IPS-18a (cell line): ENCODE results near the gene PDE11A.

ENCODE experiments used
- H3K27ac ChIP-seq: one replicate; pipeline ENCODE4 v1.5.1; 2013; ENCODE audit warnings: low read length
- H3K27me3 ChIP-seq: one replicate; pipeline ENCODE4 v1.6.1; 2013; ENCODE audit warnings: mild to moderate bottlenecking, low read length; ENCODE audit not compliant: control insufficient read depth, insufficient read depth
- H3K36me3 ChIP-seq: one replicate; pipeline ENCODE4 v1.6.1; 2013; ENCODE audit warnings: low read depth, low read length; ENCODE audit not compliant: control insufficient read depth
- H3K4me1 ChIP-seq: one replicate; pipeline ENCODE4 v1.6.1; 2013; ENCODE audit warnings: low read depth, low read length; ENCODE audit not compliant: control insufficient read depth
- H3K4me3 ChIP-seq: one replicate; pipeline ENCODE4 v1.5.1; 2013; ENCODE audit warnings: low read length
- H3K9ac ChIP-seq: one replicate; pipeline ENCODE4 v1.6.1; 2013; ENCODE audit warnings: mild to moderate bottlenecking, low read length, moderate library complexity
- H3K9me3 ChIP-seq: one replicate; pipeline ENCODE4 v1.6.1; 2013; ENCODE audit warnings: low read depth, low read length; ENCODE audit not compliant: control insufficient read depth

PDE11A gene

DNA sequence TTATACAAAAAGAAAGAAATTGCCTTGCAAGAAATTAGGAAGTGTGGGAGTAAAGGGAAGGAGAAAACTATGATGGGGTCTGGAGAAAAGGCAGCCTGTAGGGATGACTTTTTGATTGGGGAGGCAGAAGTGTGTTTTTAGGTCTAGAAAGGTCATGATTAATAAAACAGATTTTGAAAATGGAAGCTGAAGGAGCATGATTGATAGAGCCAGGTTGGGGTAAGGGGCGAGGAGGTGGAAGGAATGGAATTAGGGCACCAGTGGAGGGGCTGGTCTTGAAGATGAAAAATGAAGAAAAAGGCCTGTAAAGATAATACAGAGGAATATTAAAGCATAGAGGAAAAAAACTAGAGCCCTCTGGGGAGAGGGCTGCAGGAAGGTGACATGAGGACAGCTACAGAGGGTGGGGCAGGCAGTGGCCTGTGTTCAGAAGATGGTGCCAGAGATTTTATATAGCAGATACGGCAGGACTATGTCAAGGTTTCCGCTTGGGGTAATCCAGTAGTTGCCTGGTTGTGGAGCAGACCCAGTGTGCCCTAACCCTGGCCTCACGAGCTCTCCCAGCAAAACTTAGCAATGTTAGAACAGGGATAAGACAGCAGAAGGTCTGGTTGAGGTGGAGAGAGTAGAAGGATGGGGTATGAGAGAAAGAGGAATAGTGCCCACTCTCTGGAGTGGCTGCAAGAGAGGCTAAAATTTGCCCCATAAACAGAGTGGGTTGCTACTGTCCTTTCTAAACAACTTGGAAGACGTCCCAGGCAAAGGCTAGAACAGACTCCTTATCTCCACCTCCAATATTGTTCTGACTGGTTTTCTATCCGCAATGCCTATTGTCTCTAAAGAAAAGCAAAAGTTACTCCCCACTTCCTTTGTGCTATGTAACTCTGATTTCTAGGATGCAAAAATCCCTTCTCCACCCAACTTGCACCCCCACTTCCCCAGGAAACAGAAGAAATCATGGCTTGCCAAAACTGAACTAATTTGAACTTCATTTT, 392.7 kb downstream of the PDE11A start:
- Histone ChIP-seq H3K9ac (no peak overlapping the region), H3K4me1 (peaks cover 8% of the 10 kb centered on the region), H3K27me3 (peaks cover 5% of the 10 kb centered on the region), H3K27ac (no peak overlapping the region), H3K36me3 (no peaks in the 10 kb centered on the region), H3K9me3 (no peaks in the 10 kb centered on the region), H3K4me3 (no peak overlapping the region)

DNA sequence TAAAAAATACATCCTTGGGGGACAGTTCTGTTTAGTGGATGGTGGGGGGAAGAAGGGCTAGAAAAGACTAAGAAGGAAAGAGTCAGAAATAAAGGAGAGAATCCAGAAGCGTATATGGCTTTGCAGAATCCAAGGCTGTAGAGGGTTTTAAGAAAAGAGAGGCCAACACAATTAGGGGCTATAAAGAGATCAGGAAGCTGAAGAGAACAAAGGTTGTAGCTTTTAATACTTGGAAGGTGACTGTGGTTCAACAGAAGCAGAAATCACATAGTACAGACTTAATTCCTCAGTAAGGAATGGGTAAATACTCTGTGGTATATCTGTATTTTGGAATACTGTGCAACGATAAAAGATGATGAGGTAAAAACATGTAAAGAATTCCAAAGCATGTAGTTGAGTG, 393.6 kb downstream of the PDE11A start:
- H3K4me1 ChIP-seq, result peaks cover 8% of the 10 kb centered on the region
- no peak overlapping the region for H3K27ac ChIP-seq
- no peak overlapping the region for H3K9ac ChIP-seq
- peaks cover 8% of the 10 kb centered on the region for H3K27me3 ChIP-seq
- no peak overlapping the region for H3K4me3 ChIP-seq
- no peaks in the 10 kb centered on the region for H3K36me3 ChIP-seq
- H3K9me3 ChIP-seq, result no peaks in the 10 kb centered on the region

DNA sequence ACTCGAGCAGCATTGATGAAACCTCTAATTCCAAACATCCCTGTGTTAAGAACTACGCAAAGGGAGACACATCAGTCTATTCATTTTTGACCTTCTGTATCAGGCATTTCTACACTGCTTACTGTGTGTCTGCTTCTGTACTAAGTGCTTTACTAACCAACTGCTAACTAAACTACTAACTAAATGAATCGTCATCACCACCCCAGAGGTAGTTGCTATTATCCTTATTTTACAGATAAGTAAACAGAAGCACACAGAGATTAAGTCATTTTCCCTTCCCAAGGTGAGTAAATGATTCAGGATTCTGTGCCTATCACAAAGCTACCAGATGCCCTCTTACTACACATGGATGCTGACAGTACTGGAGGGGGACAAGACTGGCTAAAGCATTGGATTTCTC, 395.9 kb downstream of the PDE11A start:
- Histone ChIP-seq H3K9me3 (no peaks in the 10 kb centered on the region), H3K4me1 (peaks cover 8% of the 10 kb centered on the region), H3K27me3 (peaks cover 31% of the 10 kb centered on the region), H3K9ac (no peak overlapping the region), H3K4me3 (no peak overlapping the region), H3K36me3 (no peaks in the 10 kb centered on the region), H3K27ac (no peak overlapping the region)

DNA sequence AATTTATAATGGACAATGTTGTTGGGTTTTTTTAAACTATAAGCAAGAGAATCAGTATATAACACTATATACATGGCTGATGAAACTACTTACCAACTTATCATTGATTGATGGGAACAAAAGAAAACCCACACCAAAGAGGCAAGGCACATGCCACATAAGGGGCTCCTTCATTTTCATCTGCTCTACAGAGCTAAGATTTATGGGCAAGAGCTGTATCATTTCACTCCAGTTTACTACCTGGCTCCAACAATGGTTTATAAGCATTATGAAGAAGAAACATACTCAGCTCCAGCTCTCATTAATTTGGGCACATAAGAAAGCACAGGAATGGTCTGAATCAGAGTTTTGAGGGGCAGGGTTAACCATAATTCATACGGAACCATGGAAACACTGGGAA, 396.8 kb downstream of the PDE11A start:
- H3K9ac ChIP-seq, result no peak overlapping the region
- H3K4me3 ChIP-seq, result no peak overlapping the region
- peaks cover 12% of the 10 kb centered on the region for H3K4me1 ChIP-seq
- no peak overlapping the region for H3K27ac ChIP-seq
- peaks cover 38% of the 10 kb centered on the region for H3K27me3 ChIP-seq
- no peaks in the 10 kb centered on the region for H3K9me3 ChIP-seq
- no peaks in the 10 kb centered on the region for H3K36me3 ChIP-seq

DNA sequence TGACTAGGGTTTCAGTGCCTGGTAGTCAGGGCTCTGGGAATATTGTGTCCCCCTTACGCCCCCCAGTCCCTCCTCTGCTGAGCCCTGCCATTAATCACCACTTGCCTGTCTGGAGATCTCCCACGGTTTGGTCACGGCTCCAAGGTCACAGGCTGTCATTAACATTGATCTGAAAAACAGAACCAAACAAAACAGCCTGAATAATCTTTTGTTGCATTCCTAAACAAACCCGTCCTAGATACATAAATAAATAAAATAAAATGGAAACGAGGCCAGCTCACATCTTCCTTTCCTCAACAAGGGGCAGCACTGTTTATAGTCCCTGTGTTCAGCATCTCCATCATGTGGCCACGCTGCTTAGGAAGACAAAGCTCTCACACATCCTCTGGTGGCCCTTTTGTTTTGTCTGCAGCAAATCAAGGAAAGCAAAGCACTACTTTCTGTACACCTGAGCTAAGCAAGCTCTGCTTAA, 397.2 kb downstream of the PDE11A start:
- peaks cover 17% of the 10 kb centered on the region for H3K4me1 ChIP-seq
- H3K27me3 ChIP-seq, result peaks cover 42% of the 10 kb centered on the region
- H3K9me3 ChIP-seq, result no peaks in the 10 kb centered on the region
- no peak overlapping the region for H3K4me3 ChIP-seq
- H3K36me3 ChIP-seq, result no peaks in the 10 kb centered on the region
- H3K9ac ChIP-seq, result no peak overlapping the region
- H3K27ac ChIP-seq, result no peak overlapping the region

DNA sequence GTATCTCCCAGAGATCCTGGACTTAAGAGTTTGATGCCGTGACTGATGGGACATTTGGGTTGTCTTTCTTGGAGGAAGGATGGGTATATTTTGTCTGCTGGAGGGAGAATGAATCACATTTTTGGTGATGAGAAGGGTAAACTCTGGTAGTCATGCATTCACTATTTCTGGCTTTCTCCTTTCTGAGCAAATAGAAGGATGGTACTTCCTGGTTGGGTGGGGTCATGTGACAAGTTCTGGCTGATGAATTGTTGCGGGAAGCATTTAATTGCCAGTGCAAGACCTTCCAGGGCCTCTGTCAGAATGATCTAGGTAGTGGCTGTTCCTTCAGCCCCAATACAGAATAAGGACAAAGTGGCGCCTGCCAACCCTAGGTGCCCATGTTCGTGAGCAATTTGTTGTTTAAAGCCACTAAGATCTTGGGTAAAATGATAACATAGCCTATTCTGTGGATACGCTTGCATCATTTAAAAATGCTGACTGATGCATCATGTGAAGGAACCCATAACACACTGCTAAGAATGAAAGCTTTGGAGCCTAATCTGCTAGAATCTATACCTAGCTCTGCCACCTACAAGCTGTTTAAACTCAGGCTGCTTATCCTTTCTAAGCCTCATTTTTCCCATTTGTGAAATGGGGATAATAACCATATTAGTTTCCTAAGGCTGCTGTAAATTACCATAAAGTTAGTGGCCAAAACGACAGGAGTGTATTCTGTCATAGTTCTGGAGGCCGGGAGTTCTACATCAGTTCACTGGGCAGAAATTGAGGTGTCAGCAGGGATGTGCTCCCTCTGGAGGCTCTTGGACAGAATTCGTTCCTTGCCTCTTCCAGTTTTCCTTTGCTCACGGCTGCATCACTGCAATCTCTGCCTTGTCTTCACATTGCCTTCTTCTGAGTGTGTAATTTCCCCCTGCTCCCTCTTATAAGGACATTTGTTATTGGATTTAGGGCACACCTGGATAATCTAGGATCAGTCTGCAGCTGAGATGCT, 398.7 kb downstream of the PDE11A start:
- peaks cover 57% of the 10 kb centered on the region for H3K27me3 ChIP-seq

DNA sequence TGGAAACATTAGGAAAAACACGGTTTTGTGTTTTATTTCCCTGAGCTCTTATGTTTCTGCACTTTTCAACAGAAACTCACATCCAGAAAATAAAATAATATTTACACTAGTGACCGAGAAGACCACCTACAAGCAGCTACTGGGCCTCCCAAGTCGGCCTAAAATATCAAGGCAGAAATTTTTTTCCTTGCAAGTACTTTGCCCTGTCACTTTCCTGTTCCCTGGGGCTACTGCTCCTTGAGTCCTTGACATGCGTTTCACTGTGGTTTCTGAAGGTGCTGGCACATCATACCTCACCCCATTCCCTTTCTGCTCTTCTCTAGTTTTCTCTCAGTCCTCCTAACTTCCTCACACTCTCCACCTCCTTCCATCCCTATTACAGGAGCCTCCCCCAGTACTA, 400.9 kb downstream of the PDE11A start:
- H3K4me1 ChIP-seq, result peaks cover 22% of the 10 kb centered on the region
- no peaks in the 10 kb centered on the region for H3K36me3 ChIP-seq
- no peaks in the 10 kb centered on the region for H3K9me3 ChIP-seq
- peaks cover 62% of the 10 kb centered on the region for H3K27me3 ChIP-seq
- no peak overlapping the region for H3K9ac ChIP-seq
- H3K4me3 ChIP-seq, result no peak overlapping the region
- no peak overlapping the region for H3K27ac ChIP-seq

More for the DNA sequence above, 398.7 kb downstream of the PDE11A start:
- no peak overlapping the region for H3K4me3 ChIP-seq
- no peaks in the 10 kb centered on the region for H3K9me3 ChIP-seq
- no peaks in the 10 kb centered on the region for H3K36me3 ChIP-seq
- no peak overlapping the region for H3K27ac ChIP-seq
- H3K9ac ChIP-seq, result no peak overlapping the region
- H3K4me1 ChIP-seq, result peaks cover 22% of the 10 kb centered on the region

DNA sequence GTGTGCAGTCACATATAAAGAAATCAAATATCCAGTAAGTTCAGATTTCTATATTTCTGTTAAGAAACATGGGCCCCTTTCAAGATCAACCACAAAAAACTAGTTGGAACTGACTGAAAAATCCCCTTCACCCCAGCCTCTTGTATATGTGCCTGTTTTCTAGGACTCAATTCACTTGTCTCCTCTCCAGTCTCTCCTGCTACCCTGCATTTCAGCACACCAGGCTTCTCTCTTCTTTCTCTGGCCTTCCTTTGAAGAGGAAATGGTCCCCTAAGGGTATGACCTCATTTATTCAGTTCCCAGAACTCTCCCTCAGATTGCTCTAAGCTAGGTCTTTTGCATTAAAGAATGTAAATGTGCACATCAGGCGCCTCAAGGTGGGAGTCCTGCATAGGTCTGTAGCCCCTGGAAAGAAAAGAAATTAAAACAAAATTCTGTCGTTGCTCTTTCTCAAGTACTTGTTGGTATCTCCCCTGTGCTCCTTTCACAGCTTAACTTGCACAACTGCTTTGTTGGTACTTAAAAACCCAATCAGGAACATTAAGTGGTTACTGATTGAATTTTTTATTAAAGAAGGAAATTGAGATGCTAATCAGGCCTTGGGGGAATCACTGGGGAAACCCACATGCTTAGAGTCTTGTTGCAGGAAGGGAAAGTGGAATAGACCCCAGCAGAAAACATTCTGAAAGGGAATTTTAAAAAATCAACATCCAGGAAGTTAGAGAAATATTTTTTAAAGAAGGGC, 401.6 kb downstream of the PDE11A start:
- H3K36me3 ChIP-seq, result no peaks in the 10 kb centered on the region
- peaks cover 62% of the 10 kb centered on the region for H3K27me3 ChIP-seq
- peaks cover 22% of the 10 kb centered on the region for H3K4me1 ChIP-seq
- H3K4me3 ChIP-seq, result no peak overlapping the region
- no peak overlapping the region for H3K27ac ChIP-seq
- no peak overlapping the region for H3K9ac ChIP-seq
- H3K9me3 ChIP-seq, result no peaks in the 10 kb centered on the region

DNA sequence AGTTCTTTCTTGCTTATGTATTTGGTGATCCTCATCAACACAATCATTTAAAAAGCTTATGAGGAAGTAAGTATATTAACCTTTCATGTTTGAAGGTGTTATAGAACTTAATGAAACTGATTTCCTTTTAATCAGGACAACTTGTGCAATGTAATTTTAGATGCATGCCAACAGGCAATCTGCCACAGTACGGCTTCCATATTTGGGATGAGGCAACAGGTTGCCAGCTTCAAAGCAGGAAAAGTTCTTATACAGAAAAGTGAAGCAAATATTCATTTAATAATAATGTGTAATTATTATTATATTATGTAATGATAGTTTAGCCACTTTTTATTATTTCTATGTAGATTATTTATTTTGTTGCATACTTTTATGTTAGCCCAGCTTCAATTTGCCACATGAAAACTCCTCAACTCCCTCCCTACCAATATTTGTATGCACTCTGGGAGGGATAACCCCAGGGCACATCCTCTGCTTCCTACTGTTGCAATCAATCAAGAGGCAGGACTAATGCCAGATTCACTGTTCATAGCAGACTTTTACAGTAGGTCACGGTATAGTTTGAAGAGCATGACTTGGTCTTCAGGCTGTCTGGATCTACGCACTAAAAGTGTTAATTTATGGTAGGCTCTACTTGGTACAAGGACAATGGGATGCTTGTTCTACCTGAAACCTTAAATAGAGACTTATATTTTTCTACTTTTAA, 402.8 kb downstream of the PDE11A start:
- Histone ChIP-seq H3K27ac (no peak overlapping the region), H3K36me3 (no peaks in the 10 kb centered on the region), H3K27me3 (peaks cover 65% of the 10 kb centered on the region), H3K9me3 (no peaks in the 10 kb centered on the region), H3K9ac (no peak overlapping the region), H3K4me1 (peaks cover 22% of the 10 kb centered on the region), H3K4me3 (no peak overlapping the region)

DNA sequence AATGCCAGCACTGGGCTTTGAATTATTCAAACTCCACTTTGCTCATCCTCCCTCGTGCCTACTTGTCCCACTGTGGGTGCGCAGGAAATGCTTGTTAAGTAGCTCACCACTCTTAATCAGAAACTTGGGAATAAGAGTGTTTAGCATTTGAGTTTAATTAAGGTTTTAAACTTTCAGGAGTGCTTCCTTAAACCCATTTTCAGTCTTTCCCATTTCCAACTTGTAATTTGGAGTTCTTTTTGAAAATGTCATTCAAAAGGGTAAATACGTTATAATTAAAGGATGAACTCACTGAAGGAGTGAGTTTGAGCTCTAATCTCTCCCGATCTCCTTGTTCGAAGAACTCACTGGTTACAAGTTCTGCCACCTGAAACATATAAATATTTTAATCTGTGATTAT, 403.4 kb downstream of the PDE11A start:
- no peak overlapping the region for H3K27ac ChIP-seq
- H3K4me1 ChIP-seq, result peaks cover 22% of the 10 kb centered on the region
- peaks cover 68% of the 10 kb centered on the region for H3K27me3 ChIP-seq
- no peak overlapping the region for H3K9ac ChIP-seq
- no peaks in the 10 kb centered on the region for H3K9me3 ChIP-seq
- H3K36me3 ChIP-seq, result no peaks in the 10 kb centered on the region
- H3K4me3 ChIP-seq, result no peak overlapping the region
